Osteoblast (primary cell): ENCODE measurements around the gene TRMT61B. TPM values are rescaled to one million over a fixed set of nuclear protein-coding genes. Genes with fewer than 3 reads are reported as not detected.

Experiments
- DNase-seq: peaks from one replicate; pipeline ENCODE4 v3.0.0; 2011; ENCODE audit warnings: low spot score, mixed read lengths; ENCODE audit not compliant: insufficient read length; ENCODE audit errors: missing footprints
- H2AFZ ChIP-seq: 2 replicates; pipeline ENCODE4 v1.6.0; 2011; ENCODE audit warnings: mild to moderate bottlenecking, low read length
- H3K27ac ChIP-seq: 2 replicates; pipeline ENCODE4 v1.5.1; 2011; ENCODE audit warnings: mild to moderate bottlenecking, low read depth, low read length, moderate library complexity
- H3K27me3 ChIP-seq: 2 replicates; pipeline ENCODE4 v1.6.0; 2012; ENCODE audit warnings: mild to moderate bottlenecking, control low read depth, inconsistent platforms, low read length, moderate library complexity; ENCODE audit not compliant: insufficient read depth
- H3K36me3 ChIP-seq: 2 replicates; pipeline ENCODE4 v1.5.1; 2011; ENCODE audit warnings: mild to moderate bottlenecking, low read length, control low read depth, moderate library complexity; ENCODE audit not compliant: insufficient read depth
- H3K4me1 ChIP-seq: 2 replicates; pipeline ENCODE4 v1.5.1; 2011; ENCODE audit warnings: mild to moderate bottlenecking, low read length, control low read depth, moderate library complexity; ENCODE audit not compliant: insufficient read depth
- H3K4me2 ChIP-seq: 2 replicates; pipeline ENCODE4 v1.6.0; 2011; ENCODE audit warnings: mild to moderate bottlenecking, low read length; ENCODE audit not compliant: insufficient read depth
- H3K4me3 ChIP-seq: fragments of 200-600 bp; sonication (generic); 3 replicates; pipeline ENCODE4 v1.5.1; 2012; ENCODE audit warnings: mild to moderate bottlenecking, low read length, inconsistent platforms; ENCODE audit not compliant: insufficient read depth
- H3K79me2 ChIP-seq: 2 replicates; pipeline ENCODE4 v1.6.0; 2012; ENCODE audit warnings: mild to moderate bottlenecking, low read length, control low read depth, inconsistent platforms; ENCODE audit not compliant: insufficient read depth
- H3K9me3 ChIP-seq: 2 replicates; pipeline ENCODE4 v1.5.1; 2011; ENCODE audit warnings: low read depth, low read length, control low read depth
- H4K20me1 ChIP-seq: 2 replicates; pipeline ENCODE4 v1.6.0; 2012; ENCODE audit warnings: mild to moderate bottlenecking, low read length, control low read depth; ENCODE audit not compliant: insufficient read depth
- total RNA-seq: library from RNA; depleted of rRNA; stranded (reverse); fragments of >200 nt; gene quantifications from 2 replicates; pipeline ENCODE4 v1.2.3, GENCODE V29; 2012
- TF ChIP-seq, protein P1 (sequence below): IDR thresholded peaks from 2 replicates; pipeline ENCODE4 v1.5.1; 2011; ENCODE audit warnings: mild to moderate bottlenecking, low read depth, low read length, moderate library complexity; ENCODE audit errors: extremely low read depth

The TRMT61B gene
- 9.4 and 18.9 TPM in 2 replicates for total RNA-seq

DNA sequence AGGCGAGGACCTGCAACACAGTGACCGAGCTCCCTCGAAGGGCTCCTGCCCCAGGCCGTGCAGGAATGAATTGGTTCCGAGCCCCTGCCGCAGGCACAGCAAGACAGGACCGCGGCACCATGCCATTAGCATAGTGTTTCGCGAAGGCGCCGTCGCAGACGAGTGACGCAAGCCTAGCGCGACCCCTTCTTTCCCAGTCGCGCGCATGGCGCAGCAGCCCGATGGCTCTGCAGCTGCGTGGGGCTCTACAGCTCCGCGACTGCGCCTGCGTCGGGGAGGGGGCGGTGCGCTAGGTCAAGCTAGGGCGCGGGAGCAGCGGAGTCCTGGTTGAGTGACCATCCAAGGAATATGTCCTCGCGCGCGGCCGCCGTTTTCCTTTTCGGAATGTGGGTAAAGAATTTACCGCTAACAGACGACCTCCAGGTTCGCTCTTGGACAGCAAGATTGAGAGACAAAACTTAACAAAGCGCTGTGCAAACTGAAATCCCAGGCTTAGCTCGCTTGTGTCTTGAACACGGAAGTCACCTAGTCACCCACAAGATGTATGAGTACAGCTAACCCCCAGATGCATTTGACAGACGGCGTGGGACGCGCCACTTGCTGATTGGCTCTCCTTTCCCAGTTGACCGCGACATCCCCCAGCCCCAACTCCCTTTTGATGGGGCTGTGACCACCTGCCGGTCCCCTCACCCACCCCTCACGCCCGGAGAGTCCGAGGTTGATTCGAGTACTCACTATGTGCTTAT is at the start of gene TRMT61B:
TRMT61B (minus strand) TSS at position 164 of the 746 bp plus-strand sequence; CDS start at position 132, 32 bp downstream.
- Histone ChIP-seq H2AFZ (peak within 1 kb of the TSS; percentile 96), H3K79me2 (peaks cover 39% of the 10 kb centered on the region), H3K27me3 (peaks cover under 1% of the 10 kb centered on the region), H3K9me3 (no peaks in the 10 kb centered on the region), H3K4me2 (peak within 1 kb of the TSS; percentile 98), H4K20me1 (no peaks in the 10 kb centered on the region), H3K36me3 (no peaks in the 10 kb centered on the region), H3K27ac (peak within 1 kb of the TSS; percentile 85), H3K4me3 (peak within 1 kb of the TSS; percentile 96), H3K4me1 (peaks cover 21% of the 10 kb centered on the region)
- TF ChIP-seq, protein P1, sequence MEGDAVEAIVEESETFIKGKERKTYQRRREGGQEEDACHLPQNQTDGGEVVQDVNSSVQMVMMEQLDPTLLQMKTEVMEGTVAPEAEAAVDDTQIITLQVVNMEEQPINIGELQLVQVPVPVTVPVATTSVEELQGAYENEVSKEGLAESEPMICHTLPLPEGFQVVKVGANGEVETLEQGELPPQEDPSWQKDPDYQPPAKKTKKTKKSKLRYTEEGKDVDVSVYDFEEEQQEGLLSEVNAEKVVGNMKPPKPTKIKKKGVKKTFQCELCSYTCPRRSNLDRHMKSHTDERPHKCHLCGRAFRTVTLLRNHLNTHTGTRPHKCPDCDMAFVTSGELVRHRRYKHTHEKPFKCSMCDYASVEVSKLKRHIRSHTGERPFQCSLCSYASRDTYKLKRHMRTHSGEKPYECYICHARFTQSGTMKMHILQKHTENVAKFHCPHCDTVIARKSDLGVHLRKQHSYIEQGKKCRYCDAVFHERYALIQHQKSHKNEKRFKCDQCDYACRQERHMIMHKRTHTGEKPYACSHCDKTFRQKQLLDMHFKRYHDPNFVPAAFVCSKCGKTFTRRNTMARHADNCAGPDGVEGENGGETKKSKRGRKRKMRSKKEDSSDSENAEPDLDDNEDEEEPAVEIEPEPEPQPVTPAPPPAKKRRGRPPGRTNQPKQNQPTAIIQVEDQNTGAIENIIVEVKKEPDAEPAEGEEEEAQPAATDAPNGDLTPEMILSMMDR = no peak
- peak; percentile 97 for DNase-seq

DNA sequence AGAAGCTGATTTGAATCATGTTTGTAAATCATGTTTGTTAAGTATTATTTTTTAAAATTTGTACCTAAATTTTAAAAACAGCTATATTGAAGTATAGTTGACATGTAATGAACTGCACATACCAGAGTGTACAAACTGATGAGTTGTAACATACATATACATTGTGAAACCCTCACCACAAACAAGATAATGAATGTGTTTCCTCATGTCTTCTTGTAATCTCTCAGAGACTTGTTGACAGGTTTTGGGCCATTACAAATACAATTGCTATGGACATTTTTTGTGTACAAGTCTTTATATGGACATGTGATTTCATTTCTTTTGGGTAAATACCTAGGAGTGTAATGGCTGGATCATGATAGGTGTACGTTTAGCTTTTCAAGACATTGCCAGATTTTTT is 45.8 kb upstream of the TRMT61B start:
- Histone ChIP-seq H3K4me1 (no peaks in the 10 kb centered on the region), H3K27ac (no peak overlapping the region), H3K79me2 (peaks cover 71% of the 10 kb centered on the region), H3K4me3 (no peak overlapping the region), H2AFZ (no peak overlapping the region), H3K27me3 (no peaks in the 10 kb centered on the region), H3K4me2 (no peak overlapping the region), H3K9me3 (no peaks in the 10 kb centered on the region), H4K20me1 (peaks cover 17% of the 10 kb centered on the region), H3K36me3 (peaks cover 68% of the 10 kb centered on the region)
- TF ChIP-seq, protein P1 = no peak
- no peak for DNase-seq

DNA sequence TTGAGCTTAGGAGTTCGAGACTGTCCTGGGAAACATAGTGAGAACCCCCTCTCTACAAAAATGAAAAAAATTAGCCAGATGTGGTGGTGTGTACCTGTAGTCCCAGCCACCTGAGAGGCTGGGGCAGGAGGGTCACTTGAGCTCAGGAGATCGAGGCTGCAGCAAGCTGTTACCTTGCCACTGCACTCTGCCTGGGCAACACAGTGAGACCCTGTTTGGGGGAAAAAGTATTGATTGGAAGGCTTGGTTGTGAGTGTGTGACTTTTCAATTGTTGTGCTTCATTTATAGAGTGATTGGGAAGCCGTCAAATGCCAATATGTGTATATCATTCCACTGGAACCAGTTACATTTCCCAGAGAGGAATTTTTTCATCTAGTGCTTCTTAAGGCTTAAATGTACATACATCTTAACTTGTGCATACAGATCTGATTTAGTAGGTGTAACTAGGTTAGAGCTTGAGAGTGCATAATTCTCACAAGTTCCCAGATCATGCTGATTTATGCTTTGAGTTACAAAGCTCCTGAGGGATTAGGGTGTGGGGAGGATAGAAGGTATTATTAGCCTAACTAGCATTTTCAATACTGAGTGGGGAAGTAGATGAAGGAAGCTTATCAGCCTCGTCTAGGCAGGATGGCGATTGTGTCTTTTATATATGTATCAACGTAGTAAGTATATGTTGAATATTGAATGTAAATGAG is 39.7 kb upstream of the TRMT61B start:
- Histone ChIP-seq H3K27ac (no peak overlapping the region), H3K4me2 (no peak overlapping the region), H3K27me3 (no peaks in the 10 kb centered on the region), H3K36me3 (peaks cover 73% of the 10 kb centered on the region), H4K20me1 (peaks cover 20% of the 10 kb centered on the region), H3K9me3 (no peaks in the 10 kb centered on the region), H2AFZ (no peak overlapping the region), H3K4me3 (no peak overlapping the region), H3K4me1 (no peaks in the 10 kb centered on the region), H3K79me2 (peaks cover 79% of the 10 kb centered on the region)
- TF ChIP-seq, protein P1 = no peak
- DNase-seq = no peak

DNA sequence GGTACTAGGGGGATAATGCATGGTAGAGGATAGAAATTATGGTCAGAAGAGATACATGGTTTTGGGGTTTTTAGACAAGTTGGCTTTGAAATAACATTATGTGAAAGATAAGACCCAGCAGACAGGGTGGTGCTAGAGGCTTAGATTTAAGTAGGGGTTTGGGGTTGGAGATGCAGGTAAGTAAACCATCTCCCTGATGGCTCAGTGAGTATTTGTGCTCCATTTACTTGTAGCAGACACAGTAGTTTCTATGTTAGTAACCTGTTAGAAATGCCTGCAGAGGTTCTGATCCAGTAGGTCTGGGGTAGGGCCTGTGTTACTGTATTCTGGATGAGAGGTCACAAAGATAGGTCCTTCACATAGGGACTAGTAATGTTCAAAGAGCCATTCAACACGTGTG is 38.1 kb upstream of the TRMT61B start:
- peaks cover 65% of the 10 kb centered on the region for H3K36me3 ChIP-seq
- H4K20me1 ChIP-seq = peaks cover 36% of the 10 kb centered on the region

More for the DNA sequence above, 38.1 kb upstream of the TRMT61B start:
- H3K4me1 ChIP-seq = peaks cover 8% of the 10 kb centered on the region
- no peaks in the 10 kb centered on the region for H3K9me3 ChIP-seq
- H2AFZ ChIP-seq = no peak overlapping the region
- H3K4me2 ChIP-seq = no peak overlapping the region
- H3K27me3 ChIP-seq = no peaks in the 10 kb centered on the region
- TF ChIP-seq, protein P1 = no peak
- peaks cover 86% of the 10 kb centered on the region for H3K79me2 ChIP-seq
- H3K27ac ChIP-seq = no peak overlapping the region
- no peak for DNase-seq
- H3K4me3 ChIP-seq = no peak overlapping the region
